A172 (cell line): ENCODE measurements around the gene PRDM16. TPM values are rescaled to one million over a fixed set of nuclear protein-coding genes. Genes with fewer than 3 reads are reported as not detected.

Experiments
- DNase-seq: peaks from one replicate; pipeline ENCODE4 v3.0.0-alpha.2; 2015; ENCODE audit warnings: low spot score
- total RNA-seq: library from RNA; depleted of rRNA; stranded (reverse); fragments of >200 nt; shearing (Covaris generic); gene quantifications from 2 replicates; pipeline ENCODE4 v1.2.3, GENCODE V29; 2014

PRDM16 gene
- total RNA-seq, 1 experiment from 2014 or later = 0.84 TPM

DNA sequence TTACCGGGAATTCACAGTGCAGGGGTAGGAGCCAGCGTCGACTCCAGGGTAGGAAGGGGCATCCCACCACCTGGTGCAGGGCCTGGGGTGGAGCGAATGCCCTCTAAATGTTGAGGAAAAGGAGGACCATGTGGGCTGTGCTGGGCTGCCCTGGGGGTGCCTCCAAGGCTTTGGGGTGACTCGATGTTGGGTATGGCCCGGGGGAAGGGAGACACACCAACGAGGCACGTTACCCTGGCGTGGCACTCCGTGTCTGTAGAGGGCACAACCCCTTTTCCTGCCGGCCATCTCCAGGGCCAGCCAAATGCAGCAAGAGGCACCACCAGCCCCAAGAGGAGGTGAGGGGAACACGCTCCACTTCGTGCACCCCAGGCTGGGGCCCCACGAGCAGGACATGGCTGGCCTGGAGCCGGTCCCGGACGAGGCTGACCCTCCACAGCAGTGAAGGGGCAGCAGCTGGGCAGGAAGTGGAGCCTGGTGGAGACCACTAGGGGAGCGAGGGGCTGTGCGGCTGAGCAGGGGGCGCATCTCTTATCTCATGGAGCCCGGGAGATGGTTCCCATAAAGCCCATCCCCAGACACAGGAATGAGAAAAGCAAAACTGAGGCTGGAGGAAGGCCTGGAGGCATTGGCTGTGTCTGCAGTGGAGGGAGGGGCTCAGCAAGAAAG lies 36.5 kb upstream of the PRDM16 start:
- no peak for DNase-seq

DNA sequence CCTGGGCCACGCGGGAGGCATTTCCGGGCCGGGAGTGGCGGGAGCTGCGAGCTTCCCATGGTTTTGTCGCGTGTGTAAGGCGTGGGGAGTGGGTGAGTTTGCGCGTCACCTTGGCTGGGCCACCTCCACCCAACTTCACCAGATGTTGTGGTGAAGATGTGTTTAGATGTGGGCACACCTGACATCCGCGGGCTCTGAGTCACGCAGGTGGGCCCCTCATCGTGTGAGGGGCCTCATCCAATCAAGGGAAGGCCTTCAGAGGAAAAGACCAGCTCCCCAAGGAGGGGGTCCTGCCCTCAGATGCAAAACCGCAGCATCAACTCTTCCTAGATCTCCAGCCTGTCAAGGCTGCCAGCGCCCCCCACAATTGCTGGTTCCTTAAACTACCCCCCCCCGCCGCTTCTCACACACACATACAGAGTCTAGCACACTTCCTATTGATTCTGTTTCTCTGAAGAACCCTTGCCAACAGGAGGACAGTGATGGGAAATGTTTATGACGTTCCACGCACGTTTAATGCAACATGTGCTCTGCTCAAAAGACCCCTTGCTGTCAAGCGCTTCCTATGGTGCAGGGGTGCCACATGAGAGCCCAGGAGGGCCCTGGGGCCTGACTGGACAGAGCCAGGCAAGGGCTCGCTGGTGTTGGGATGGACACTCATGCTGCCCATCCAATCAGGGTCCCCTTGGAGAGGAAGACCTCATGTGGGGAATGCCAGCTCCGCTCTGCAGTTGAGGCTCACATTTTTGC lies 35.8 kb upstream of the PRDM16 start:
- DNase-seq = no peak

DNA sequence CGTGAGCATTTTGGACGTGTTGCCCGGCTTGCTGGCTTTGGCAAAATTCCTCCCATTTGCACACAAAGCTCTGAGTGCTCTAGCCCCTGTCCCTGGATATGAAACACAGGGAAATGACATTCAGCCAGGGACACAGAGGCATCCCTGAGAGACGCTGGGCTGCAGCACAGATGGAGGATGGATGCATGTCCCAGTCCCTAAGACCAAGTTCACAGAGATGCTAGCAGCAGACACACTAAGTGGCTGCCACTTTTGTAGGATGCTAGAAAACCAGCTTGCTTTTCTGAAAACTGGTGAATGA lies 35.3 kb upstream of the PRDM16 start:
- no peak for DNase-seq

DNA sequence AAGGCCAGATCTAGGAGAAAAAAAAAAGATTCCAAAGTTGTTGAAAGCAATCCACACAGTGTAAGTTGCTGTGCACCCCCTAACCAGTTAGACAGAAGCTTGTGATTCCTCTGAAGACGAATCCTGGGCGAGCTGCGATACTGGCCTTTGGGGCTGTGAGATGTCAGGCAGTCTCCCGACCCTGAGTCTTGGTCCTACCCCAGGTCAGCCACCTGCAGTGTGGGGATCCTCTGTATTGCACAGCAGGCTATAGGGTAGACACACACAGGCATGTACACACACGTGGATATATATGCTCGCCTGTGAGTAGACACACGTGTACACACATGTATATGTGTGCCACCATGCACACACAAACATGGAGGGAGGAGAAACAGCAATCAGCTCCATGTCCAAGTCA lies 34.8 kb upstream of the PRDM16 start:
- no peak for DNase-seq

DNA sequence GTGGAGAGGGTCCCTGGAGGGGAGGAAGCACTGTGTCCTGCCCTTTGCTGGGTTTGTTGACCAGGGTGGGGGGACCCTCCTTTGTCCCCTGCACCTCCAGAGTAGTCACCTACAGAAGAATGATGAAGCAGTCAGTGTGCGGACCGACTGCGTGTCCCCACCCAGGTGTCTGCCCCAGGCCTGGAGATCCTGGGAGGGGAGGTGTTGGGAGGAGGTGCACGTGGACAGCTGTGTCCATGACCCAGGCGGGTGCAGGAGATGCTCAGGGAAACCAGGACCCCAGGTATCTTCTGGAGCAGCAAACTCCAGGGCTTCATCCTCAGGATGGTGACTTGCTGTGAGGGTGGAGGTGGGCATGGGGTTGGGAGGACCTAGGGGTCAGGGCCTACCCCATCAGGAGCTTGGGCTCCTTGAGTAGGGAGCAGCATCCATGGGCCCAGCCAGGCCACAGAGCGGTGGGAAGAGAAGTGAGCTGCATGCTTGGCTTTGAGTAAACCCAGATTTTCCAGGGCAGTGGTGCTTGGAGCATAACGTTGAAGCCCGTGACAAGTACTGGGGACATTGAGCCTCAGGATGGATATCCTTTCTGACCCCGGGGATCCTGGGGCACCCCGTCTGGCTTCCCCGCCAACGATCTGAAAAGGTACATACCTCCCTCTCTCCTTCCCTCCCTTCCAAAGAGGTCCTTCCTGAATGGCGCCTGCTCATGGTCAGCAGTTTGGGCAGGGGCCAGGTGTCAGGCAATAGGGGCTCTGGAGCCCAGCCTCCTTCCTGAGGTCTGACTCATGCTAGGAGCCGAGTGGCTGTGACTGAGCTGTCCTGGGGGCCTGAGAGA lies 34.1 kb upstream of the PRDM16 start:
- DNase-seq = no peak

DNA sequence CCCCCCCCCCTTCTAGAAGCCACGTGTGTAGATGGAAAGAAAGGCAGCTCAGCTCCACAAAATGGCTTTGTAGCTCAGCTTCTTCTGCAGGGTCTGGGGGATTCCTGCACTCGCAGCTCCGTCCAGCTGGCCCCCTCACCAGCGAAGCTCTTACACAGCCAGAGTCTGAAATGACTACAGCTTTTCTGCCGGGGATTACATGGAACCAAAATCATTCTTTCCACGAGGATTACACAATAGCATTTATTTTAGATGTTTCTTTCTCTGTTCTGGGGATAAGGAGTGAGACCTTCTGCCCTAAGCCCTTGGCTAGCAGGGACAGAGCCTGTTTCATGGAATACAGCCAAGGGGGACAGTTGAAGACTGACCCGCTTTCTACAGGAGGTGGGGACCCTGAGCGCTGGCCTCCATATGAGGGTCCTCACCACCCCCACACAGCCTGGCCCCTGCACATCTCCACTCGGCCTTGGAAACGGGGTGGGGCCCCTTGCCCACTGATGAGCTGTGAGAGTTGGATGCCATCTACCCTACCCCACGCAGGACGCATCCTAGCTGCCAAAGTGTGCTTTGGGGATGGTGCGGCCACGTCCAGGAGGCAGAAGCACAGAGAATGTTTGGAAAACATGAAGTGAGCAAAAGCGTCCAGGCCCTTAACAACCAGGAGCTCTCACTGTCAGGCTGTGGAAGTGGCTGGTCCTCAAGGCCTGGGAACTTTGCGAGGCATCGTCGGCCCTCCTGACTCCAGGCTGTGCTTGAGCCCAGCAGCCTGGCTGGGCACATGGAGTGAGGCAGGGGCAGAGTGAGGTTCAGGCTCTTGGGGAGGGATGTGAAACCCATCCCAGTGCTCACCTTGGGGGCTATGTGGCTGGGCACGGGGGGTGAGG lies 33.2 kb upstream of the PRDM16 start:
- no peak for DNase-seq

DNA sequence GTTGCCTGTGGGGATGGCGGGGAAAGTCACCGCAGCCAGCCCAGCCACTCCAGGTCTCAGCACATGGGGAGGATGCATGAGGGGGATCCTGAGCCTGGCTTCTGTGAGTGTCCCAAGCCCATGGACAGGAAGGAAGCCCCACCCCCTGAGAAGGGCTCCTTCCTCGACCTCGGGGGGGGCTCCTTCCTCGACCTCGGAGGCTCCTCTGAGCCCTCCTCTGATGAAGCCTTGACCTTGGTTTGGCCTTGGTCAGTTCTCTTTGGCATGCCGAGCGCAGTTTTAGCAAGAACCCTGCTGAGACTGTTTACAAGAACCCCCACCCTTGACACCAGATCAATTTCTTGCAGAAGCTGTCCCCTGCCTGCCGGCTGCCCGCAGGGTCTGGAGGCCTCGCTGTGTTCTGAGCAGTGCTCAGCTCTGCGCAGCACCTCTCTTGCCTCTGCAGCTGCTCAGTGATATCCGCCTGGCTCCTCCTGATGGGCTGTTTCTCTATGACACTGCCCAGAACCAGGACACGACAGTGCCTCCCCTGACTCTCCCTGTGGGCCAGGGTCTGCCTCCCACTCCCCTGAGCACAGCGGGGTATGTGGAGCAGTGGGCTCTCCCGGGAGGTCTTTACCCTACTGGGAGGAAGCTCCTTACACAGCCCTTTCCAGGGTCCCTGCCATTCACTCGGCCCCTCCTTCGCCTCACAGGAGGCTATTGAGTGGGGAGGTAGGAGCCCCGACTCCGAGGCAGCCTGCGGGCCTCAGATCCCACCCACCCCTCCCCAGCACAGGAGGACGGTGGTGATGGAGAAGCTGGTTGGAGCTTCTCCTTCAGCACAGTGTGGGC lies 32.3 kb upstream of the PRDM16 start:
- DNase-seq = no peak

DNA sequence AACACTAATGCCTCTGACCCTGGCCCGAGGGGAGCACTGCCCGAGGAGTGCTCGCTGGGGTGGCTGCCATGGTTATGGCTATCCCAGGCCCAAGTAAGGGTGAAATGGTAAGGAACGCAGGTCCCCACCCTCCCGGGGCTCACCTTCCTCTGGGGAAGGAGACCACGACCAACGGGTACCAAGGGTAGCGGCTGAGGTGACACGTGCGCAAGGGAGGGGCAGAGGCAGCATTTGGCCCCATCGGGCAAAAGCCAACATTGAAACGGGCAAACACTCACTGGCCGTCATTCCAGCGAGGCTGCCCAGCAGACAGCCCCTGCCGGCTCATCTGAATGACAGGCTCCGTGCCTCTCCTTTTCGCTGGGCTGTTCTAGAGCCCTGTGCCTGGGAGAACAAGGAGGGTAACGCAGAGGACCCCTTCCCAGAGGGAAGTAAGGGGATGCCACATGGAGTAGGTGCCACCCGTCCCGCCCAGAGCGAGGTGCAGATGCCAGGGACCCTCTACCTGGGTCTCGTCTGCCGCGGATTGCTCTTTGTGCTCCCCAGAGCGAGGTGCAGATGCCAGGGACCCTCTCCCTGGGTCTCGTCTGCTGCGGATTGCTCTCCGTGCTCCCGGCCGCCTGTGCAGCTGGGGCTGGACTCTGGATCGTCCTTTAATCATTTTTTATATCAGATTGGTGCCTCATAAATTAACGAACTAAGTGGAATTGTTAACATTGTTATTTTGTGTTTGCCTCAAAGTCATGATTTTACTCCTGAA lies 31.5 kb upstream of the PRDM16 start:
- DNase-seq = no peak

DNA sequence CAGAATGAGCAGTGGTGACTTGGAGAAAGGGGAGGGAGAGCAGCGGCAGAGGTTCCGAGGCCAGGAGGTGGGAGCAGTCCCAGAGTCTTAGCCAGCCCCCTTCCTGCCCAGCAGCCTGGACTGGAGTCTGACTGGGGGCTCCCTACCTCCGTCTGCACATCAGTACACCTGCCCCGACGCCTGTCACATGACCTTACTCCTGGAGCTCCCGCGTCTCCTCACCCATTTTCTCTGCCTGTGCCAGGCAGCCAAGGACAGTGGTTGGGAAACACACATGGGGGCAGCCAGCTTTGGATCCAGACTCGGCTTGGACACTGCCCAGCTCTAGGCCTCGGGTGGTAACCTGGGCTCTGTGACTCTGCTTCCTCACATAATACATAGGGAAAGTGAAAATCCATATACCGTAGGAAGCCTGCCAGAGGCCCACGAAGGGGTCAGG lies 30.9 kb upstream of the PRDM16 start:
- no peak for DNase-seq

DNA sequence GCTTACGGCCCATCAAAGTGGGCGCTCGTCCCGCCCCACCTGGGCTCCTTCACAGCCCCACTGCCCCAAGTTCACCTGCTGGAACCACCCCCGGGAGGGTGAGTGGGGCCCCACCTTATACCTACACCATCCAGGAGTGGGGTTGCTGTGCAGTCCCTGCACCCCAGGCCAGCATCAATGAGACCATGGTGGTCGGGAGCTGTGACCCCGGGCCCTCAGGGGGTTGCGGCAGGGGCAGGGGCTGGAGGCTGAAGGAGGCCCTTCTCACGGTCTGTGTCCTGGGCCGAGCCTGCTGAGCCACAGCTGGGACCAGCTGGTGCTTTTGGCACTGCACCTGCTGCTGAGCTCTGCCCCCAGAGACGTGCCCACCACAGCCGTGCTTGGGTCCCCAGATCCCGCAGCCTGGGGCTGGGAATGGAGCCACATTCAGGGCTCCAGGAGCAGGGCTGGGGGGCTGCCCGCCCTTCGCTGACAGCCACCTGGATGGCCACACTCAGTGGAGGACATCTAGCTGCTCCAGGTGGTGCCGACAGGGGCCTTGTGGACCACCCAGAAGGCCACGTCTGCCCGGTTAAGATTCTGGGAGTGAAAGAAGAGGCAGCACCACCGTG lies 30.3 kb upstream of the PRDM16 start:
- DNase-seq = no peak

DNA sequence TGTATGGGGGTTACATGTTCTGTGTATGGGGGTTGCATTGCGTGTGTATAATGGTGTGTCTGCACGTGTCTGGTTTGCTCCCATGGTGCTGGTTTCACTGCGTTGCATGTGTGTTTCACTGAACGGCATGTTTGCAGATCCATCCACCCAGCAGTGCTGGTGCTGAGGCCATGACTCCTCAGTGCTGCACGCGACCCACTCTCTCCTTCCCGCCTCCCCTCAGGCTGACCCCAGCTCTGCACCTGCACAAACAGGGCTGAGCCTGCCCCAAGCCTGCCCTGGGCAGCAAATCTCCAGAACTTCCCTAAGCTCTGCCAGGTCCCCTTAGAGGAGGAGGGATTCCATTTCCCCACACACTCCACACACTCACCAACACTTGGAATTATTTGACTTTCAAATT lies 29.0 kb upstream of the PRDM16 start:
- DNase-seq = no peak

DNA sequence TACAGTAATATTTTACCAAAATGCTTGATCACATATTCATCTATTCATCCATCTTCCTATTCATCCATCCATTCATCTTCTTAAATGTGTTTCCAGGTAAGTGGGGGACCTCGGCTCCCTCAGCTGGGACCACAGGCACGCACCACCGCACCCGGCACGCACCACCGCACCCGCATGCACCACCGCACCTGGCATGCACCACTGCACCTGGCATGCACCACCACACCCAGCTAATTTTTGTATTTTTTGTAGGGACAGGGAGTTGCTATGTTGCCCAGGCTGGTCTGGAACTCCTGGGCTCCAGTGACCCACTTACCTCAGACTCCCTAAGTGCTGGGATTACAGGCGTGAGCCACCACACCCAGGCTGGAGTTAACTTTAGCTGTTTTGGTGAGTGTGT lies 26.5 kb upstream of the PRDM16 start:
- no peak for DNase-seq

DNA sequence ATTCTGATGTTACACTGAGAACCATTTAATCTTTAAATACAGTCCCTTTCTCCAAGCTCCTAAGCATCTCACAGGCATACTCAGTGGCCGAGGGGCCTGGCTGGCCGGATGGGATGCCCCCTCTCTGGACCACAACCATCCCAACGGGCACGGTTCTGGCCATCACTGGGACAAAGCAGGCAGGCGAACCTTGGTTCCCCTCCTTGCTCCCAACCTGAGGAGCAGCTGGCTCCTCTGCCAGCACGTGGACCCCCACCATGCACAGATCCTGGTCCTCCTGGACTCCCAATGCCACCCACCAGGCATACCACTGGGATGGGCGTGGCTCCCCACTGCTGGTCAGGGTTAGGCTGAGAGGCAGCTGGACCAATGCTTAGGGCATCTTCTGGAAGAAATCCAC lies 19.8 kb upstream of the PRDM16 start:
- no peak for DNase-seq

DNA sequence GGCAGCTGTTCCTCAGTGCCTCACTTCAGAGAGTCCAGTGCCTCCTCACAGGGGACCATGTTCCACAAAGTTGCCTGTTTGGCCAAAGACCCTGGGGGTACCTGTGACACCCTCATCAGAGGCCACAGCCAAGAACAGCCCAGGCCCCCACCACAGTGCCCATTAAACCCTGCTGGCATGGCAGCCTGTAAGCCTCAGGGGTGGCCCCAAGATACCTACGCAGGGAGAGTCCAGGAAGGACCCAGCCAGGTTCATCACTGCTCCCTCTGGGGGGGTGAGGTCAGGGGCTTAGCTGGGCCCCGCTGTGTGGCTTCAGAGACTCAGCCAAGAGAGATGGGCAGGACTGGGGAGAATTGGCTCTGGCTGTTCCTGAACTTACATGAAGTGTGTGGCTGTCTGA lies 19.1 kb upstream of the PRDM16 start:
- no peak for DNase-seq

DNA sequence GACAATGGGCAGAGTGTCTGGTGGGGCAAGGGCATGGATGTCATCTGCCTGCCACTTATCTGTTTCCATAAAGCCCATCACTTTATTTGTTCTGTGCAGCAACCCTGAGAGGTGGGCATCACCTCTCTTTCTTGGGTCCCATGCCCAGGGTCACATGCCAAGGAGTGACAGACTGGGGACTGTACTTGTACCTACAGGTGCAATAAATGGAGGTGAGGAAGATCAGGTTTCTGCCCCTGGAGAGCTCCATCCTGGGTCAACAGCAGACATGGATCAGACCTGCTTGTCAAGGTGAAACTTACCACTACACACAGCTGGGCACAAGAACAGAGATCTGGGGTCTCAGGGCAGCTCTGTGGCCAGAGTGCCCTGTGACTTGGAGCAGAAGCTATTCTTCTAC lies 18.4 kb upstream of the PRDM16 start:
- no peak for DNase-seq

DNA sequence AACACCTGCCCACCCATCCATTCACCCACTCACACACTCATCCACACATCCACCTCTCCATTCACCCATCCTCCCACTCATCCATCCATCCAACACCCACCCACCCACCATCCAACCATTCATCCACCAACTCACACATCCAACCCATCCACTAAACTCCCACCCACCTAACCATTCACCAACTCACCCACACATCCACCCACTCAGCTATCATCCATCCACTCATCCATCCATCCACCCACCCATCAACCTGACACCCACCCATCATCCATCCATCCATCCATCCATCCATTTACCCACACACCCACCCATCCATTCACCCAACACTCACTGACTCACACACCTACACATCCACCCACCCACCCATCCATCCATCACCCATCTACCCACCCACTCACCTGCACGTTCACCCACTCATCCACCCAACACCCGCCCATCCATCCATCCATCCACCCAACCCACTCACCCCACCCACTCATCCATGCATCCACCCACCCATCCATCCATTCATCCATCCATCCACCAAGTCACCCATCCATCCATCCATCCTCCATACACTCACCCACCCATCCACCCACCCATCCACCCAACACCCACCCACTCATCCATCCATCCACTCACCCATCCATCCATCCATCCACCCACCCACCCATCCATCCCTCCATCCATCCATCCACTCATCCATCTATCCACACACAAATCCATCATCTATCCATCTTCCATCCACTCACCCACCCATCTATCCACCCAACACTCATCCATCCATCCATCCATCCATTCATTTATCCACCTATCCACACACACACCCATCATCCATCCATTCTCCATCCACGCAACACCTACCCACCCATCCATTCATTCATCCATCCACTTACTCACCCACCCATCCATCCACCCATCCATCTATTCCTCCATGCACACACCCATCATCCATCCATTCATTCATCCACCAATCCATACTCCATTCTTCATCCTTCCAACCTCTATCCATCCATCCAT lies 17.4 kb upstream of the PRDM16 start:
- DNase-seq = no peak

DNA sequence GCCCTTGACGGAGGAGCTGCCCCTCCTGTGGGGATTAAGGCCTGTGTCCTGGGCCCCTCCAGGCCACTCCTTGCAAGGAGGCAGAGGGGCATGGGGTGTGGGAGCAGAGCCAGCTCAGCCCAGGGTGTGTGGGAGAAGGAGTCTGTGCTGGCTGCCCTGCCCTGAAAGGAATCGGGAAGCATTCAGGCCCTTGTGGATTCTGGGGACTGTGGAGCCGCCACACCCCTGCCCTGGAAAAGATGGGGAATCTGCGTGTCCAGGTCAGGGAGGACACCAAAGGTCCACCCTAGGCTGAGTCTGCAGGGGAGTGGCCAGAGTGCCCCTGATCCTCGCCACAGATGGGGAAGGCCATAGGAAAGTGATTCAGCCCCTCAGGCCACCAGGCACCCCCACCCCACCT lies 16.5 kb upstream of the PRDM16 start:
- no peak for DNase-seq

DNA sequence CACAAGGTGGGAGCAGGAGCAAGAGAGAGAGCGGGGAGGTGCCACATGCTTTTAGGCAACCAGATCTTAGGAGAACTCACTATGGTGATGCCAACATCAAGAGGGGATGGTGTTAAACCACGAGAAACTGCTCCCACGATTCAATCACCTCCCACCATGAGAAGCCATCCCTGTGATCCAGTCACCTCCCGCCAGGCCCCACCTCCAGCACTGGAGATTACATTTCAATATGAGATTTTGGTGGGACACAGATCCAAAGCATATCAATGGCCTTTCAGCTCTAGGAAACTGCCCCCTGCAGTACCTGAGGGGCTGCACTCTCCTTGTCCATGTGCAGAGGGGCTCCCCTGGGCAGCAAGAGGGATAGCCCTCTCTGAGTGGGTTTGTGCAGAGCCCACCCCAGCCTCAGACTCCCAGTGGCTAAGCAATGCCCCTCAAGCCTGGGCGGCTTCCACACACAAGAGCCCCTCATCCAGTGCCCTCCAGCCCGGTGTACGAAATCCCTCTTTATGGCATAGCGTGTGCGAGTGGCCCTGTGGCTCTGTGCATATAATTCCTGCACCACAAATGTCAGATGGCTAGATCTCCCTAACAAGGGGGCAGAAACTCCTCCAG lies 15.5 kb upstream of the PRDM16 start:
- DNase-seq = no peak
